SU-DHL-6 (cell line): ENCODE measurements around the gene HIPK2.

Source experiments
- H2AFZ ChIP-seq: fragments of 200-600 bp; sonication (generic); 2 replicates; pipeline ENCODE4 v1.6.1; 2014; ENCODE audit warnings: low read depth, mild to moderate bottlenecking, moderate library complexity, mixed read lengths, antibody characterized with exemption, low read length; ENCODE audit not compliant: severe bottlenecking
- H3F3A ChIP-seq: fragments of 200-600 bp; shearing (Covaris generic); 2 replicates; pipeline ENCODE4 v1.6.0; 2016; ENCODE audit warnings: antibody characterized with exemption, mild to moderate bottlenecking; ENCODE audit not compliant: insufficient read depth
- H3K27ac ChIP-seq: fragments of 200-600 bp; sonication (generic); 2 replicates; pipeline ENCODE4 v1.5.1; 2016; ENCODE audit warnings: low read depth, mild to moderate bottlenecking, low read length, moderate library complexity, mixed read lengths
- H3K27me3 ChIP-seq: fragments of 200-600 bp; sonication (generic), shearing (Covaris generic); 2 replicates; pipeline ENCODE4 v1.6.0; 2014; ENCODE audit warnings: mild to moderate bottlenecking, low read length
- H3K36me3 ChIP-seq: fragments of 200-600 bp; sonication (generic); 2 replicates; pipeline ENCODE4 v1.6.1; 2014; ENCODE audit warnings: mild to moderate bottlenecking, low read length, mixed read lengths
- H3K4me2 ChIP-seq: fragments of 300-600, 200-600 bp; shearing (Covaris generic), sonication (generic); 2 replicates; pipeline ENCODE4 v1.6.0; 2014; ENCODE audit warnings: low read length, low read depth, mild to moderate bottlenecking; ENCODE audit not compliant: poor library complexity, severe bottlenecking
- H3K4me3 ChIP-seq: fragments of 200-600 bp; sonication (generic); 2 replicates; pipeline ENCODE4 v1.5.1; 2014; ENCODE audit warnings: antibody characterized with exemption, low read length, mild to moderate bottlenecking, mixed read lengths; ENCODE audit not compliant: insufficient read depth, poor library complexity, severe bottlenecking
- H3K79me2 ChIP-seq: fragments of 200-600 bp; sonication (generic); 2 replicates; pipeline ENCODE4 v1.6.1; 2014; ENCODE audit warnings: mild to moderate bottlenecking, low read length, moderate library complexity; ENCODE audit not compliant: insufficient read depth
- H3K9ac ChIP-seq: fragments of 200-600 bp; sonication (generic); 2 replicates; pipeline ENCODE4 v1.7.0; 2014; ENCODE audit warnings: mild to moderate bottlenecking, low read length
- H3K9me2 ChIP-seq: fragments of 200-600 bp; sonication (generic); replicated peaks from 2 replicates; pipeline ENCODE4 v1.6.1; 2014; ENCODE audit warnings: low read length; ENCODE audit not compliant: insufficient read depth
- H3K9me3 ChIP-seq: fragments of 200-600 bp; sonication (generic); 2 replicates; pipeline ENCODE4 v1.6.1; 2014; ENCODE audit warnings: low read length, mixed read lengths; ENCODE audit not compliant: insufficient read depth
- H4K20me1 ChIP-seq: fragments of 200-600 bp; sonication (generic); 2 replicates; pipeline ENCODE4 v1.6.1; 2014; ENCODE audit warnings: low read depth, mild to moderate bottlenecking, antibody characterized with exemption, low read length, moderate library complexity, mixed read lengths
- EZH2phosphoT487 ChIP-seq: fragments of 200-600 bp; sonication (generic), shearing (Covaris generic); conservative IDR thresholded peaks from 2 replicates; pipeline ENCODE4 v1.6.1; 2018; ENCODE audit warnings: mild to moderate bottlenecking, antibody characterized with exemption, low read length, moderate library complexity, mixed read lengths
- TF ChIP-seq, protein P1 (sequence below): fragments of 200-600 bp; sonication (generic); IDR thresholded peaks from one replicate; pipeline ENCODE4 v1.5.1; 2017; ENCODE audit warnings: antibody characterized with exemption, mild to moderate bottlenecking, low read length, moderate library complexity; ENCODE audit not compliant: insufficient read depth, poor library complexity, severe bottlenecking

The HIPK2 gene

DNA sequence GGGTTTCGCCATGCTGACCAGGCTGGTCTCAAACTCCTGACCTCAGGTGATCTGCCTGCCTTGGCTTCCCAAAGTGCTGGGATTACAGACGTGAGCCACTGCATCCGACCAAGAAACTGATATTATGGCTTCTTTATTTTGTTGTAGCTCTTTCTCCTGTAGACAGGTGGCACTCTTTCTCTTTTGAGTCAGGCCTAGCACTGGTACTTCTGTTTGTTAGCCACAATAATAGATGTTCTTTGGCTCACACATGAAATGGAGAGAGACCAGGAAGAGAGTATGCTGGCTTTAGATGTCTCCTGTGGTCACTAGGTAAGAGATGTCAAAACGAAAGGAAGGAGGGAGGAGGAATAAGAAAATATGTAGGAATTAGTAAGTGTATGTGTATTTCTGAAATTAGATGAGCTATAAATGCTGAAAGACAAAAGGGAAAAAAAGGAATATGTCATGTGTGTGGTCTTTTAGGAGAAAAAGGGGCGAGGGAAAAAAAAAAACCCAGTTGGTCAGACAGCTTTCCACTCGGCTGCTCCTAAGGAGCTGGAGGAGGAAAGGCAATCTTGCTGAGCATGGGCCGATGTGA is 175.6 kb downstream of the HIPK2 start:
- Histone ChIP-seq H3K9ac (no peak overlapping the region), H3K36me3 (no peaks in the 10 kb centered on the region), H3K27me3 (no peaks in the 10 kb centered on the region), H4K20me1 (no peaks in the 10 kb centered on the region), H3K4me3 (no peak overlapping the region), H2AFZ (no peak overlapping the region), H3K79me2 (no peaks in the 10 kb centered on the region), H3K4me2 (no peak overlapping the region), H3K9me3 (no peaks in the 10 kb centered on the region), H3K9me2 (no peaks in the 10 kb centered on the region), H3K27ac (no peak overlapping the region), H3F3A (no peaks in the 10 kb centered on the region)
- no peak for TF ChIP-seq EZH2phosphoT487
- TF ChIP-seq, protein P1, sequence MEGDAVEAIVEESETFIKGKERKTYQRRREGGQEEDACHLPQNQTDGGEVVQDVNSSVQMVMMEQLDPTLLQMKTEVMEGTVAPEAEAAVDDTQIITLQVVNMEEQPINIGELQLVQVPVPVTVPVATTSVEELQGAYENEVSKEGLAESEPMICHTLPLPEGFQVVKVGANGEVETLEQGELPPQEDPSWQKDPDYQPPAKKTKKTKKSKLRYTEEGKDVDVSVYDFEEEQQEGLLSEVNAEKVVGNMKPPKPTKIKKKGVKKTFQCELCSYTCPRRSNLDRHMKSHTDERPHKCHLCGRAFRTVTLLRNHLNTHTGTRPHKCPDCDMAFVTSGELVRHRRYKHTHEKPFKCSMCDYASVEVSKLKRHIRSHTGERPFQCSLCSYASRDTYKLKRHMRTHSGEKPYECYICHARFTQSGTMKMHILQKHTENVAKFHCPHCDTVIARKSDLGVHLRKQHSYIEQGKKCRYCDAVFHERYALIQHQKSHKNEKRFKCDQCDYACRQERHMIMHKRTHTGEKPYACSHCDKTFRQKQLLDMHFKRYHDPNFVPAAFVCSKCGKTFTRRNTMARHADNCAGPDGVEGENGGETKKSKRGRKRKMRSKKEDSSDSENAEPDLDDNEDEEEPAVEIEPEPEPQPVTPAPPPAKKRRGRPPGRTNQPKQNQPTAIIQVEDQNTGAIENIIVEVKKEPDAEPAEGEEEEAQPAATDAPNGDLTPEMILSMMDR: peak; percentile 49

DNA sequence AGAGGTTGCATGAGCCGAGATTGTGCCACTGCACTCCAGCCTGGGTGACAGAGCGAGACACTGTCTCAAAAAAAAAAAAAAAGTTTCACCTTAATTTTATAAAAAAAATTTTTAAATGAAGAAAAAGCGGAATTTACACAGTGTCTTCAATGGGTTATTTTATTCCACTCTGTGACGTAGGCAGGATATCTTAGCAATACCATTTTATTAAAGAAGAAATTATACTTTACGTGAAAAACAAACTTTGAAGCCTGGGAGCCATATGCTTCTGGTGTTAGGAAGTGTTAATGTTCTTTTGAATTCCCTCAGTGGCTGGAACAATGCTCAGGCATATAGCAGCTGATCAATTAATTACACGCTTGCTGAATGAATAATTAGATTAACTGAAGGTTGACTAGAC is 176.6 kb downstream of the HIPK2 start:
- no peaks in the 10 kb centered on the region for H3K9me3 ChIP-seq
- H3K27ac ChIP-seq: no peak overlapping the region
- no peaks in the 10 kb centered on the region for H3K79me2 ChIP-seq
- H3K4me3 ChIP-seq: no peak overlapping the region
- no peaks in the 10 kb centered on the region for H3K27me3 ChIP-seq
- no peaks in the 10 kb centered on the region for H3K9me2 ChIP-seq
- H3K9ac ChIP-seq: no peak overlapping the region
- H3K36me3 ChIP-seq: no peaks in the 10 kb centered on the region
- no peaks in the 10 kb centered on the region for H3F3A ChIP-seq
- H2AFZ ChIP-seq: no peak overlapping the region
- H3K4me2 ChIP-seq: no peak overlapping the region
- TF ChIP-seq, protein P1: no peak
- no peak for TF ChIP-seq EZH2phosphoT487
- no peaks in the 10 kb centered on the region for H4K20me1 ChIP-seq

DNA sequence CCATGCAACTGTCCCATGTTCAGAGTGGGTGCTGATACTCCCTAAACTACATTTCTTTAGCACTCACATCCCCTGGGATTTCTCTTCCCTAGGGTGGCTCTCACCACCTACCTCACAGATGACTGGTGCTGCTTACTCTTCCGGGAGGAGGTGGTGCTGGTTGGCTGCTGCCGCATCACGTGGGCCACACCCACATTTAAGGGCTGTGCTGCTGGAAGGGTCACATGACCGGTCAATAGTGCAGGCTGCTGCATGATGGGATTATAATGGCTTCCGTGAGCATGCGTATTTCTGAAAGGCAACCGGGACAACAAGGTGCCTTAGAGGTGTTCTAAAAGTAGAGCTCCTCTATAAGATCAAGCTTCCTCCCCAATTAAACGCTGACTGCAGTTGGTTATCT is 177.5 kb downstream of the HIPK2 start:
- Histone ChIP-seq H2AFZ (no peak overlapping the region), H3F3A (no peaks in the 10 kb centered on the region), H3K4me3 (no peak overlapping the region), H3K9me3 (no peaks in the 10 kb centered on the region), H3K9ac (no peak overlapping the region), H3K36me3 (no peaks in the 10 kb centered on the region), H3K79me2 (no peaks in the 10 kb centered on the region), H3K4me2 (no peak overlapping the region), H3K9me2 (no peaks in the 10 kb centered on the region), H3K27me3 (no peaks in the 10 kb centered on the region), H4K20me1 (no peaks in the 10 kb centered on the region), H3K27ac (no peak overlapping the region)
- no peak for TF ChIP-seq EZH2phosphoT487
- TF ChIP-seq, protein P1: no peak
